Astrocyte (in vitro differentiated cells and primary cell): ENCODE measurements around the gene DCUN1D3. TPM values are rescaled to one million over a fixed set of nuclear protein-coding genes. Genes with fewer than 3 reads are reported as not detected.

ENCODE experiments used
- DNase-seq: peaks from one replicate; pipeline ENCODE4 v3.0.0-alpha.2; 2010; ENCODE audit warnings: low read depth
- FAIRE-seq: peaks from 2 replicates; lab custom pipeline; 2011; peaks lifted over from hg19 to GRCh38; lab: Jason Lieb, UNC
- H2AFZ ChIP-seq: 2 replicates; pipeline ENCODE4 v1.6.0; 2012; ENCODE audit warnings: low read depth, low read length, inconsistent platforms
- H3K27ac ChIP-seq: 2 replicates; pipeline ENCODE4 v1.5.1; 2011; ENCODE audit warnings: low read depth, low read length, inconsistent platforms
- H3K27me3 ChIP-seq: 2 replicates; pipeline ENCODE4 v1.6.0; 2011; ENCODE audit warnings: low read length, inconsistent platforms; ENCODE audit not compliant: insufficient read depth
- H3K36me3 ChIP-seq: 2 replicates; pipeline ENCODE4 v1.5.1; 2011; ENCODE audit warnings: low read length, inconsistent platforms; ENCODE audit not compliant: insufficient read depth
- H3K4me1 ChIP-seq: 2 replicates; pipeline ENCODE4 v1.5.1; 2011; ENCODE audit warnings: low read length, inconsistent platforms; ENCODE audit not compliant: insufficient read depth
- H3K4me2 ChIP-seq: 2 replicates; pipeline ENCODE4 v1.6.0; 2012; ENCODE audit warnings: low read length, inconsistent platforms
- H3K4me3 ChIP-seq: 2 replicates; pipeline ENCODE4 v1.5.1; 2011; ENCODE audit warnings: low read depth, mild to moderate bottlenecking, low read length, inconsistent platforms; ENCODE audit not compliant: insufficient read depth
- H3K79me2 ChIP-seq: 2 replicates; pipeline ENCODE4 v1.6.0; 2012; ENCODE audit warnings: mild to moderate bottlenecking, low read length, inconsistent platforms; ENCODE audit not compliant: insufficient read depth
- H3K9ac ChIP-seq: 2 replicates; pipeline ENCODE4 v1.6.0; 2012; ENCODE audit warnings: mild to moderate bottlenecking, low read length, inconsistent platforms
- H3K9me3 ChIP-seq: 2 replicates; pipeline ENCODE4 v1.5.1; 2012; ENCODE audit warnings: low read depth, mild to moderate bottlenecking, low read length, inconsistent platforms; ENCODE audit not compliant: insufficient read depth
- H4K20me1 ChIP-seq: 2 replicates; pipeline ENCODE4 v1.6.0; 2012; ENCODE audit warnings: low read length, inconsistent platforms; ENCODE audit not compliant: insufficient read depth
- H3K27ac Mint-ChIP-seq: one replicate; pipeline ENCODE4 v1.8.0; 2021; ENCODE audit warnings: mild to moderate bottlenecking, mixed read lengths; ENCODE audit not compliant: unreplicated experiment
- H3K27me3 Mint-ChIP-seq: one replicate; pipeline ENCODE4 v1.8.0; 2021; ENCODE audit warnings: low read depth, mixed read lengths; ENCODE audit not compliant: unreplicated experiment
- H3K36me3 Mint-ChIP-seq: one replicate; pipeline ENCODE4 v1.8.0; 2021; ENCODE audit warnings: low read depth, mixed read lengths; ENCODE audit not compliant: unreplicated experiment
- H3K4me1 Mint-ChIP-seq: one replicate; pipeline ENCODE4 v1.8.0; 2021; ENCODE audit warnings: low read depth, mixed read lengths; ENCODE audit not compliant: unreplicated experiment
- H3K4me3 Mint-ChIP-seq: one replicate; pipeline ENCODE4 v1.8.0; 2021; ENCODE audit warnings: mild to moderate bottlenecking, moderate library complexity, mixed read lengths; ENCODE audit not compliant: unreplicated experiment
- H3K9me3 Mint-ChIP-seq: one replicate; pipeline ENCODE4 v1.8.0; 2021; ENCODE audit warnings: mild to moderate bottlenecking, mixed read lengths; ENCODE audit not compliant: unreplicated experiment
- CTCF ChIP-seq: IDR thresholded peaks from 2 replicates; pipeline ENCODE4 v1.5.1; 2011; ENCODE audit warnings: low read depth, mild to moderate bottlenecking, inconsistent platforms, low read length, moderate library complexity; ENCODE audit not compliant: insufficient read depth
- EZH2 ChIP-seq: IDR thresholded peaks from 2 replicates; pipeline ENCODE4 v1.6.1; 2012; ENCODE audit warnings: mild to moderate bottlenecking, low read length, inconsistent platforms; ENCODE audit not compliant: insufficient read depth
- total RNA-seq: library from RNA; stranded (reverse); gene quantifications from 2 replicates; pipeline ENCODE4 v1.2.1, GENCODE V29; 2021

The DCUN1D3 gene
- total RNA-seq, 1 donor from 2014 or later: 34.0 TPM

- Histone ChIP-seq H3K4me1 (peaks cover 6% of the 10 kb centered on the region), H3K27me3 (no peaks in the 10 kb centered on the region), H3K27ac (no peak overlapping the region), H3K79me2 (no peaks in the 10 kb centered on the region), H3K4me2 (peak overlapping the region; percentile 12), H3K9me3 (no peaks in the 10 kb centered on the region), H3K36me3 (peaks cover 7% of the 10 kb centered on the region), H2AFZ (no peak overlapping the region), H3K9ac (no peak overlapping the region), H4K20me1 (no peaks in the 10 kb centered on the region), H3K4me3 (no peak overlapping the region)
- Mint-ChIP-seq H3K27ac (no peak overlapping the region), H3K4me1 (no peaks in the 10 kb centered on the region), H3K9me3 (no peaks in the 10 kb centered on the region), H3K4me3 (no peak overlapping the region), H3K36me3 (peaks cover 2% of the 10 kb centered on the region), H3K27me3 (no peaks in the 10 kb centered on the region)
- DNase-seq (peak; percentile 59), FAIRE-seq (no peak)
- TF ChIP-seq EZH2 (no peak), CTCF (no peak)
These were observed 85.4 kb downstream of the DCUN1D3 start for GRCh38 chr16:20814784-20815183.

- H3K4me1 Mint-ChIP-seq: no peaks in the 10 kb centered on the region
These were observed 87.6 kb downstream of the DCUN1D3 start for GRCh38 chr16:20812510-20812909.

More at GRCh38 chr16:20812510-20812909, 87.6 kb downstream of the DCUN1D3 start:
- TF ChIP-seq EZH2: no peak
- no peak for TF ChIP-seq CTCF
- no peak for FAIRE-seq
- H2AFZ ChIP-seq: no peak overlapping the region
- no peak for DNase-seq
- no peak overlapping the region for H3K4me2 ChIP-seq
- no peaks in the 10 kb centered on the region for H3K9me3 ChIP-seq
- H3K79me2 ChIP-seq: peaks cover 4% of the 10 kb centered on the region
- no peaks in the 10 kb centered on the region for H3K27me3 Mint-ChIP-seq
- H3K27ac Mint-ChIP-seq: no peak overlapping the region
- no peak overlapping the region for H3K27ac ChIP-seq
- no peaks in the 10 kb centered on the region for H3K9me3 Mint-ChIP-seq
- no peak overlapping the region for H3K9ac ChIP-seq
- peaks cover 4% of the 10 kb centered on the region for H3K36me3 ChIP-seq
- no peaks in the 10 kb centered on the region for H3K27me3 ChIP-seq
- H4K20me1 ChIP-seq: no peaks in the 10 kb centered on the region
- no peaks in the 10 kb centered on the region for H3K36me3 Mint-ChIP-seq
- peaks cover 6% of the 10 kb centered on the region for H3K4me1 ChIP-seq
- no peak overlapping the region for H3K4me3 Mint-ChIP-seq
- H3K4me3 ChIP-seq: no peak overlapping the region
